OCI-LY7 (cell line): ENCODE measurements around the gene LEFTY2. TPM values are rescaled to one million over a fixed set of nuclear protein-coding genes. Genes with fewer than 3 reads are reported as not detected.

Source experiments
- BruUV-seq: library from RNA; stranded (reverse); fragments of 400-500 nt; replicated peaks from 2 replicates; lab custom pipeline; 2021; lab: Mats Ljungman, UMichigan
- CTCF ChIA-PET: fragments of 300-600 bp; sonication (Branson Sonifier 250); formaldehyde crosslinking; loops from one replicate; lab custom pipeline; 2022; ENCODE audit warnings: antibody characterized with exemption; ENCODE audit not compliant: unreplicated experiment; lab: Charles Lee
- POLR2A ChIA-PET: fragments of 300-600 bp; sonication (Branson Sonifier 250); formaldehyde crosslinking; loops from one replicate; lab custom pipeline; 2022; ENCODE audit warnings: antibody characterized with exemption; lab: Charles Lee
- DNase-seq: peaks from one replicate; pipeline ENCODE4 v3.0.0-alpha.2; 2015; ENCODE audit warnings: low spot score
- H2AFZ ChIP-seq: fragments of 200-600 bp; sonication (generic), shearing (Covaris generic); 2 replicates; pipeline ENCODE4 v1.6.1; 2014; ENCODE audit warnings: mild to moderate bottlenecking, antibody characterized with exemption, low read length, moderate library complexity
- H3K27ac ChIP-seq: fragments of 200-600 bp; sonication (generic); 2 replicates; pipeline ENCODE4 v1.5.1; 2014; ENCODE audit warnings: mixed run types, low read depth, mild to moderate bottlenecking, moderate library complexity, low read length, inconsistent platforms; ENCODE audit not compliant: poor library complexity, severe bottlenecking
- H3K36me3 ChIP-seq: fragments of 200-600 bp; sonication (generic); 2 replicates; pipeline ENCODE4 v1.6.1; 2014; ENCODE audit warnings: mild to moderate bottlenecking, antibody characterized with exemption, low read length, moderate library complexity, mixed read lengths; ENCODE audit not compliant: insufficient read depth
- H3K4me1 ChIP-seq: fragments of 200-600 bp; sonication (generic); 2 replicates; pipeline ENCODE4 v1.5.1; 2014; ENCODE audit warnings: mild to moderate bottlenecking, low read length; ENCODE audit not compliant: insufficient read depth, poor library complexity, severe bottlenecking
- H3K4me2 ChIP-seq: fragments of 200-600 bp; sonication (generic); 2 replicates; pipeline ENCODE4 v1.6.1; 2014; ENCODE audit warnings: mild to moderate bottlenecking, low read length
- H3K4me3 ChIP-seq: fragments of 200-600 bp; sonication (generic); 2 replicates; pipeline ENCODE4 v1.5.1; 2014; ENCODE audit warnings: mild to moderate bottlenecking, low read depth, low read length; ENCODE audit not compliant: poor library complexity, severe bottlenecking
- H3K79me2 ChIP-seq: fragments of 200-600 bp; sonication (generic); 2 replicates; pipeline ENCODE4 v1.6.1; 2016; ENCODE audit warnings: low read depth, mild to moderate bottlenecking, low read length, moderate library complexity, mixed read lengths; ENCODE audit not compliant: insufficient read depth
- H3K9me2 ChIP-seq: fragments of 200-600 bp; sonication (generic); 2 replicates; pipeline ENCODE4 v1.6.1; 2016; ENCODE audit warnings: mild to moderate bottlenecking, low read length, mixed read lengths; ENCODE audit not compliant: insufficient read depth
- H3K9me3 ChIP-seq: fragments of 200-600 bp; sonication (generic); 2 replicates; pipeline ENCODE4 v1.6.1; 2014; ENCODE audit warnings: mild to moderate bottlenecking, mixed run types, low read length, mixed read lengths
- H4K20me1 ChIP-seq: fragments of 200-600 bp; sonication (generic); 2 replicates; pipeline ENCODE4 v1.6.1; 2014; ENCODE audit warnings: mild to moderate bottlenecking, antibody characterized with exemption, low read length, moderate library complexity, mixed read lengths; ENCODE audit not compliant: insufficient read depth
- CTCF ChIP-seq: fragments of 200-600 bp; sonication (generic); conservative IDR thresholded peaks from 2 replicates; pipeline ENCODE4 v1.5.1; 2014; ENCODE audit warnings: mild to moderate bottlenecking, antibody characterized with exemption, low read length, moderate library complexity, mixed read lengths
- EZH2phosphoT487 ChIP-seq: fragments of 200-600 bp; sonication (generic); IDR thresholded peaks from 2 replicates; pipeline ENCODE4 v1.6.1; 2018; ENCODE audit warnings: low read depth, borderline replicate concordance, mild to moderate bottlenecking, mixed run types, antibody characterized with exemption, low read length, moderate library complexity, mixed read lengths
- intact Hi-C: fragments of 100-400 bp; cut with micrococcal nuclease; formaldehyde crosslinking; loops from one replicate; pipeline ENCODE4 v1.10.0; 2022; ENCODE audit not compliant: unreplicated experiment
- total RNA-seq, 2 experiments: library from RNA; depleted of rRNA in 1 of 2; stranded (reverse); fragments of >200 nt in 1 of 2; shearing (Covaris generic) in 1 of 2; gene quantifications; 2 replicates each; pipeline ENCODE4 v1.2.3, GENCODE V29; 2014 to 2022

LEFTY2 gene
- total RNA-seq, 2 experiments from 2014 or later, result 3.8 to 7.3 TPM

- Histone ChIP-seq H3K27ac (peak overlapping the region; percentile 95), H3K4me1 (peaks cover 86% of the 10 kb centered on the region), H3K4me3 (peak overlapping the region; percentile 34), H3K79me2 (no peaks in the 10 kb centered on the region), H3K9me2 (no peaks in the 10 kb centered on the region), H3K9me3 (no peaks in the 10 kb centered on the region), H3K4me2 (peak overlapping the region; percentile 76), H2AFZ (peak overlapping the region; percentile 45; the same call in 1 of the 2 replicates), H3K36me3 (no peaks in the 10 kb centered on the region), H4K20me1 (no peaks in the 10 kb centered on the region)
- ChIA-PET CTCF (interaction anchor here (1.0 kb wide), 1 partner anchor 55 kb away, joined by 3 read pairs; the partner anchor contains the start of gene SDE2), POLR2A (interaction anchor here (0.8 to 7.9 kb wide), 13 partner anchors 10 to 177 kb away, joined by 3 to 83 read pairs (median 5); partner anchors contain the start of genes PYCR2 and TMEM63A)
- TF ChIP-seq CTCF (no peak), EZH2phosphoT487 (no peak)
- DNase-seq, result peak; percentile 39
- BruUV-seq, result no TSS peak
- intact Hi-C loops, result loop anchor here (5.0 kb wide), 1 partner anchor 517 kb away; the partner anchor contains the start of gene LBR
These were observed 3.4 kb upstream of the LEFTY2 start for GRCh38 chr1:225944387-225944786.

- no peaks in the 10 kb centered on the region for H3K36me3 ChIP-seq
- no peaks in the 10 kb centered on the region for H3K9me2 ChIP-seq
- peak overlapping the region; percentile 76 for H3K4me2 ChIP-seq
- no peak for DNase-seq
- H3K9me3 ChIP-seq, result no peaks in the 10 kb centered on the region
- peaks cover 78% of the 10 kb centered on the region for H3K4me1 ChIP-seq
- H2AFZ ChIP-seq, result no peak overlapping the region; the same call in 1 of the 2 replicates
- H3K79me2 ChIP-seq, result no peaks in the 10 kb centered on the region
- peak overlapping the region; percentile 95 for H3K27ac ChIP-seq
- CTCF ChIA-PET, result interaction anchor here (1.0 kb wide), 1 partner anchor 56 kb away, joined by 3 read pairs; the partner anchor contains the start of gene SDE2
- POLR2A ChIA-PET, result interaction anchor here (0.9 to 7.9 kb wide), 8 partner anchors 11 to 165 kb away, joined by 3 to 83 read pairs (median 5); partner anchors contain the start of genes PYCR2 and TMEM63A
- H3K4me3 ChIP-seq, result no peak overlapping the region
- intact Hi-C loops, result loop anchor here (2.0 to 5.0 kb wide), 2 partner anchors 61 to 516 kb away; partner anchors contain the start of genes LBR and TMEM63A
- TF ChIP-seq CTCF, result no peak
- TF ChIP-seq EZH2phosphoT487, result no peak
- no peaks in the 10 kb centered on the region for H4K20me1 ChIP-seq
- BruUV-seq, result no TSS peak
These were observed 2.6 kb upstream of the LEFTY2 start for GRCh38 chr1:225943582-225943981.

DNA sequence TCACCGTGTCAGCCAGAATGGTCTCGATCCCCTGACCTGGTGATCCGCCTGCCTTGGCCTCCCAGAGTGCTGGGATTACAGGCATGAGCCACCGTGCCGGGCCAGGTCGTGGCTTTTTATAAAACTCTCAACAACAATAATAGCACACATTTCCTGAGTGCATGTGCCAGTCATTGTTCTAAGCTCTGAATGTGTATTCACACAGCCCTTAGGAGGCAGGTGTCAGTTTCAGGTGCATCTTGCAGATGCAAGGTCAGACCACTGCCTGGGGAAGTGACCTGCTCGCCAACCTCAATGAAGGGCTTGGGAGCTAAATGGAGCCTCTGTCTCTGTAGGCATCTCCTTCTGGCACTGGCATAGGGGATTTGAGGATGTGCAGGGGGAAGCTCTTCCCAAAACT lies 1.6 kb upstream of the LEFTY2 start:
- Histone ChIP-seq H3K9me3 (no peaks in the 10 kb centered on the region), H2AFZ (no peak overlapping the region), H4K20me1 (no peaks in the 10 kb centered on the region), H3K36me3 (no peaks in the 10 kb centered on the region), H3K4me1 (peaks cover 72% of the 10 kb centered on the region), H3K27ac (peak overlapping the region; percentile 95), H3K4me2 (peak overlapping the region; percentile 76), H3K4me3 (peak overlapping the region; percentile 45), H3K9me2 (no peaks in the 10 kb centered on the region), H3K79me2 (no peaks in the 10 kb centered on the region)
- TF ChIP-seq CTCF (no peak), EZH2phosphoT487 (no peak)
- peak; percentile 97 for DNase-seq
- POLR2A ChIA-PET, result interaction anchor here (0.5 to 7.9 kb wide), 8 partner anchors 9 to 458 kb away, joined by 3 to 83 read pairs (median 4); partner anchors contain the start of gene PYCR2
- intact Hi-C loops, result loop anchor here (1.0 to 5.0 kb wide), 3 partner anchors 18 to 515 kb away; partner anchors contain the start of genes LBR, PYCR2 and TMEM63A
- CTCF ChIA-PET, result interaction anchor here (0.9 kb wide), 1 partner anchor 165 kb away, joined by 3 read pairs; the partner anchor contains the start of gene SRP9
- no TSS peak for BruUV-seq
